Dendritic cell treated with granulocyte-macrophage colony-stimulating factor and Interleukin-4, amounts not matched to agents 40 ng/mL and 50 ng/mL, for 4 days (primary cell): ENCODE measurements around the gene ZNF786.
"Not testable (repeated sequence)": the region's sequence is repeated elsewhere in the genome, so short reads cannot be mapped to it uniquely, and the experiment has no call there.

Experiments used
- H3K27ac Mint-ChIP-seq: one replicate; pipeline ENCODE4 v1.8.0; 2022; ENCODE audit warnings: mild to moderate bottlenecking, mixed read lengths
- H3K27me3 Mint-ChIP-seq: one replicate; pipeline ENCODE4 v1.8.0; 2022; ENCODE audit warnings: mild to moderate bottlenecking, mixed read lengths
- H3K36me3 Mint-ChIP-seq: one replicate; pipeline ENCODE4 v1.8.0; 2022; ENCODE audit warnings: low read depth, mixed read lengths
- H3K4me1 Mint-ChIP-seq: one replicate; pipeline ENCODE4 v1.8.0; 2022; ENCODE audit warnings: low read depth, mixed read lengths
- H3K4me3 Mint-ChIP-seq: one replicate; pipeline ENCODE4 v1.8.0; 2022; ENCODE audit warnings: mild to moderate bottlenecking, moderate library complexity, mixed read lengths
- H3K9me3 Mint-ChIP-seq: one replicate; pipeline ENCODE4 v1.8.0; 2022; ENCODE audit warnings: mixed read lengths
- intact Hi-C: fragments of 100-400 bp; cut with micrococcal nuclease; formaldehyde crosslinking; loops from one replicate; pipeline ENCODE4 v1.15.0; 2022

The ZNF786 gene

DNA sequence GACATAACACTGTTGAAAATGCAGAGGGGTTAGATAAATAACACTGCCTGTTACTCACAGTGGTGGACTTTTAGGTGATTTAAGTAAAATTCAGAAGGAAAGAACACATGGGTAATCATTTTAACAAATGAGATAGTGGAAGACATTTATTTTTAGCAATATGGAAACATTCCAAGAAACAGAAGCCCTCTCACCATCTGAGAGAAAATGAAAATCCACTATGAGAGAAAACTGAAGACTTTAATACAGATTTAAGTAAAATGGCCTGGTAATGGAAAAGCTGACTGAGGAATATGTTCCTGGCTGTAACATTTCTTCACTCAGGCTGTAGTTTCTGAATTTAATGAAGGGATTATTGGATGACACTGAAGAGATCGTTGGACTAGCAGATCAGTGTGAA is 12.1 kb upstream of the ZNF786 start:
- H3K4me3 Mint-ChIP-seq, result no peak overlapping the region
- H3K4me1 Mint-ChIP-seq, result no peaks in the 10 kb centered on the region
- no peaks in the 10 kb centered on the region for H3K36me3 Mint-ChIP-seq
- intact Hi-C loops, result no loop called here
- no peak overlapping the region for H3K27ac Mint-ChIP-seq
- no peaks in the 10 kb centered on the region for H3K9me3 Mint-ChIP-seq
- no peaks in the 10 kb centered on the region for H3K27me3 Mint-ChIP-seq

DNA sequence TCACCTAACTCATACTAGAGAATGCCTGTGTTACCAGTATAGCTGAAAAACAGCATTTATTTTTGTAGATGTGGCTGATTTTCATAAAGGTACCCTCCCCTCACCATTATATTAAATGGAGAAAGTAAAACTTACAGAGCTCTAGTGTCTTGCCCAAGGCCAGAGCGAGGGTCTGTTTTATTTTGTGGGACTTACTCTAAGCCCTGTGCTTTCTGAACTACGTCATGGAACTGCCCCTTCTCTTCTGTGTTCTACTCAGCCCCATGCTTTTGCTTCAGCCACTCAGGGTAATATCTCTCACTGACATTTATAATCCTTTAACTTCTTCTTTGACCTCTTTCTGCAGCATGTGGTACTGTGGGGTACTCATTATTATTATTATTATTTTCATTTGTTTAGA is 10.3 kb upstream of the ZNF786 start:
- H3K36me3 Mint-ChIP-seq, result no peaks in the 10 kb centered on the region
- intact Hi-C loops, result no loop called here

DNA sequence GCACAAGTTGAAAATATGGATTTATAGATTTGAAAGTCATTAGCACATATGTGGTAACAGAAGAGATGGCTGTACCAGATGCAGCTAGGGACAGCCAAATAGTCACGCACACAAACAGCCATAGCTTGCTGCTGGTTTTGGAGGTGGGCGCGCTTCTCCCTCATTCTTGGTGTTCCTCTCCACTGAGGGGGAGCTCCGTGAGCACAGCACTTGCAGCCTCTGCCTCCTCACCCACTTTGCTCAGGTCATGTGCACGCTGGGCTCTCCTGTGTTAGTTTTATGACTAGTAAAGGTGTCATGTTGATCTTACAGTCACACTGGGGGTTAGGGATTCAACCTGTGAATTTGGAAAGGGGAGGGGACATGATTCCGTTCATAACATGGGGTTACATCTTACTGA is 8.5 kb upstream of the ZNF786 start:
- intact Hi-C loops, result loop anchor here (10.0 kb wide), 1 partner anchor 594 kb away; no protein-coding TSS in a partner anchor
- Mint-ChIP-seq H3K4me1 (no peaks in the 10 kb centered on the region), H3K9me3 (no peaks in the 10 kb centered on the region), H3K27me3 (no peaks in the 10 kb centered on the region), H3K27ac (no peak overlapping the region), H3K4me3 (no peak overlapping the region), H3K36me3 (no peaks in the 10 kb centered on the region)

More for the DNA sequence above, 10.3 kb upstream of the ZNF786 start:
- no peaks in the 10 kb centered on the region for H3K9me3 Mint-ChIP-seq
- H3K4me3 Mint-ChIP-seq, result no peak overlapping the region
- no peak overlapping the region for H3K27ac Mint-ChIP-seq
- no peaks in the 10 kb centered on the region for H3K27me3 Mint-ChIP-seq
- H3K4me1 Mint-ChIP-seq, result no peaks in the 10 kb centered on the region

DNA sequence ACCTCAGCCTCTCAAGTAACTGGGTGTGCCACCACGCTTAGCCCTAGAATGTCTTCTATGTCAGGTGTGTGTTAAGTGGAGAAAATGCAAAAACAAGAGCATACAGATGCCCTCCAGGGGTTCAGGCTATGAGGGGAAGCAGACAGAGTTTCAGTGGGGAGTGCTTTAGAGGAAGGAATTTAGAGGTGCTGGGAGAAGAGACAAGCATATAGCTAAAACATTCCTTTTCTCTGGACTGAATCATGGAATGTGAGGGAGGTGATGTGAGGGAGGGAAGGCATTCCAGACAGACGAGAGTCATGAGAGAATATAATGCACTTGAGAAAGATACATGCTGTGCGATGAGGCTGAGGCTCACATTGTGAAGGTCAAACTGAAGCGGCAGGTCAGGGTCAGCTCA is 6.6 kb upstream of the ZNF786 start:
- Mint-ChIP-seq H3K4me3 (no peak overlapping the region), H3K27me3 (no peaks in the 10 kb centered on the region), H3K4me1 (no peaks in the 10 kb centered on the region), H3K9me3 (no peaks in the 10 kb centered on the region), H3K27ac (no peak overlapping the region), H3K36me3 (no peaks in the 10 kb centered on the region)
- intact Hi-C loops, result loop anchor here (10.0 kb wide), 1 partner anchor 592 kb away; no protein-coding TSS in a partner anchor

DNA sequence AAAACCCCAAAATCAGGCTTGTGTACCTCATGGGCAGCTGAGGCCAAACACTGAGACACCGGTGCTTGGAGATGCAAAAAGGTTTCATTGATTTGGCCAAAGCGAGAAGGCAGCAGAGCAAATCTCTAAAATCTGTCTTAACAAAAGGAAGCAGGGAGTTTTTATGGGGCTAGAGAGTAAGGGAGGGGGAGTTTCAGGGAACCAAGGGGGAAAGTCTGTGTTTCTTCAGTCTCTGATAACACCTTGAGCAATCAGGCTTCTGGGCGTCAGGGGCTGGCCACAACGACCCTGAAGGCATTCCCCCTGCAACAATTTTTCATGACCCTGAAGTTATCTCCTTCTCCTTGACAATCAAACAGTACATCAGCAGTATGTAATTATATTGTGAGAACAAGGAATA is 2.7 kb upstream of the ZNF786 start:
- Mint-ChIP-seq H3K27me3 (no peaks in the 10 kb centered on the region), H3K9me3 (no peaks in the 10 kb centered on the region), H3K27ac (no peak overlapping the region), H3K4me3 (no peak overlapping the region), H3K4me1 (peaks cover 23% of the 10 kb centered on the region), H3K36me3 (peaks cover 12% of the 10 kb centered on the region)
- intact Hi-C loops, result loop anchor here (5.0 to 10.0 kb wide), 2 partner anchors 211 to 588 kb away; partner anchors contain the start of gene EZH2

DNA sequence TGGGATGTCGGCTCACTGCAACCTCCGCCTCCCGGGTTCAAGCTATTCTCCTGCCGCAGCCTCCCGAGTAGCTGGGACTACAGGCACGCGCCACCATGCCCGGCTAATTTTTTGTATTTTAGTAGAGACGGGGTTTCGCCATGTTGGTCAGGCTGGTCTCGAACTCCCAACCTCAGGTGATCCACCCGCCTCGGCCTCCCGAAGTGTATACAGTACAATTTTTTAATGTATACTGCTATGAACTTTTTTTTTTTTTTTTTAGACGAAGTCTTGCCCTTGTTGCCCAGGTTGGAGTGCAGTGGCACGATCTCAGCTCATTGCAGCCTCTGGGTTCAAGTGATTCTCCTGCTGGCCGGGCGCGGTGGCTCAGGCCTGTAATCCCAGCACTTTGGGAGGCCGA is 1.7 kb upstream of the ZNF786 start:
- not testable (repeated sequence) for H3K9me3 Mint-ChIP-seq, H3K27ac Mint-ChIP-seq, H3K4me3 Mint-ChIP-seq, H3K27me3 Mint-ChIP-seq
- Mint-ChIP-seq H3K4me1 (peaks cover 29% of the 10 kb centered on the region), H3K36me3 (peaks cover 12% of the 10 kb centered on the region)
- intact Hi-C loops, result loop anchor here (5.0 to 10.0 kb wide), 2 partner anchors 210 to 587 kb away; partner anchors contain the start of gene EZH2

DNA sequence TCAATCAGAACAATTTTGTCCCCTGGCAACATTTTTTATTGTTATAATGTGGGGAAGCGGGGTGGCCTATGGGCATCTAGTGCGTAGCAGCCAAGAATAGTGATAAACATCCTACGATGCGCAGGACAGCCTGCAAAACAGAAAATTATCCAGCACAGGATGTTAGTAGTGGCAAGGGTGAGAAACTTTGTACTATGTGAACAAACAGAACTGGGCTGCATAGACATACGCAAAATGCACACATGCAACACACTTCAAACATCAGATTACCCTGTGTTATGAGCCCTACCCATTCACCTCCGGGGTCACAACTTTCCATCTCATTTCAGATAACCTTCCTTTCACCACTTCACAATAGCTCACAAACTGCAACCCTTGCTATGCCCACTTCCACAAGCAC is 3.1 kb downstream of the ZNF786 start:
- Mint-ChIP-seq H3K36me3 (peaks cover 28% of the 10 kb centered on the region), H3K27me3 (no peaks in the 10 kb centered on the region), H3K4me3 (no peak overlapping the region), H3K4me1 (peaks cover 44% of the 10 kb centered on the region), H3K27ac (no peak overlapping the region), H3K9me3 (peaks cover 8% of the 10 kb centered on the region)
- intact Hi-C loops, result loop anchor here (10.0 kb wide), 1 partner anchor 233 kb away; no protein-coding TSS in a partner anchor

DNA sequence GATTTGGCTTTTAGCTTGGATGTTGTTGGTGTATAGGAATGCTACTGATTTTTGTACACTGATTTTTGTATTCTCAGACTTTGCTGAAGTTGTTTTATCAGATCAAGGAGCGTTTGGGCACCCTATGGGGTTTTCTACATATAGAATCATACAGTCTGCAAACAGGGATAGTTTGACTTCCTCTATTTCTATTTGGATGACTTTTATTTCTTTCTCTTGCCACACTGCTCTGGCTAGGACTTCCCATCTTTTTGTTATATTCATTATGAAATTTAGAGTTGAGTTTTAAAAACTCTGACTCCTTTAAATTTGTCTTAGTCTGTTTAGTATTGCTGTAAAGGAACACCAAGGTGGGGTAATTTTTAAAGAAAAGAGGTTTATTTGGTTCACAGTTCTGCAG is 4.7 kb downstream of the ZNF786 start:
- H3K27me3 Mint-ChIP-seq, result no peaks in the 10 kb centered on the region
- intact Hi-C loops, result loop anchor here (10.0 kb wide), 1 partner anchor 231 kb away; no protein-coding TSS in a partner anchor
- no peak overlapping the region for H3K4me3 Mint-ChIP-seq
- peaks cover 8% of the 10 kb centered on the region for H3K9me3 Mint-ChIP-seq
- H3K27ac Mint-ChIP-seq, result peak overlapping the region; percentile 35
- peaks cover 37% of the 10 kb centered on the region for H3K4me1 Mint-ChIP-seq
- peaks cover 21% of the 10 kb centered on the region for H3K36me3 Mint-ChIP-seq

DNA sequence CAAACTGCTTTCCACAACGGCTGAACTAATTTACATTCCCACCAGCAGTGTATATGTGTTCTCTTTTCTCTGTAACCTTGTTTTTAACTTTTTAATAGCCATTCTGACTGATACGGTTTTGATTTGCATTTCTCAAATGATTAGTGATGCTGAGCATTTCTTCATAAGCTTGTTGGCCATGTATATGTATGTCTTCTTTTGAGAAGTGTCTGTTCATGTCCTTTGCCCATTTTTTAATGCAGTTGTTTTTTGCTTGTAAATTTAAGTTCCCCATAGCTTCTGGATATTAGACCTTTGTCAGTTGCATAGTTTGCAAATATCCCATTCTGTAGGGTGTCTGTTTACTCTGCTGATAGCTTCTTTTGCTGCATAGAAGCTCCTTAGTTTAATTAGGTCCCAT is 6.1 kb downstream of the ZNF786 start:
- intact Hi-C loops, result loop anchor here (10.0 kb wide), 1 partner anchor 230 kb away; no protein-coding TSS in a partner anchor
- H3K4me1 Mint-ChIP-seq, result peaks cover 25% of the 10 kb centered on the region

DNA sequence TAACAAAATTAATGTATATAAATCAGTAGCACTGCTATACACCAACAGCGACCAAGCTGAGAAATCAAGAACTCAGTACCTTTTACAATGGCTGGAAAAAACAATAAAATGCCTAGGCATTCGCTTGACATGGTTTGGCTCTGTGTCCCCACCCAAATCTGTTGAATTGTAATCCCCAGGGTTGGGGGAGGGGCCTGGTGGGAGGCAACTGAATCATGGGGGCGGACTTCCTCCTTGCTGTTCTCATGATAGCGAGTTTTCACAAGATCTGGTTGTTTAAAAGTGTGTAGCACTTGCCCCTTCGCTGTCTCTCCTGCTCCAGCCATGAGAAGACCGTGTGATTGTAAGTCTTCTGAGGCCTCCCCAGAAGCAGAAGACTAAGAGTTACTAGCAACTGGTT is 8.6 kb downstream of the ZNF786 start:
- H3K27ac Mint-ChIP-seq, result no peak overlapping the region
- H3K4me1 Mint-ChIP-seq, result peaks cover 15% of the 10 kb centered on the region

More for the DNA sequence above, 6.1 kb downstream of the ZNF786 start:
- no peaks in the 10 kb centered on the region for H3K27me3 Mint-ChIP-seq
- peaks cover 31% of the 10 kb centered on the region for H3K36me3 Mint-ChIP-seq
- H3K27ac Mint-ChIP-seq, result no peak overlapping the region
- H3K4me3 Mint-ChIP-seq, result no peak overlapping the region
- peaks cover 8% of the 10 kb centered on the region for H3K9me3 Mint-ChIP-seq

DNA sequence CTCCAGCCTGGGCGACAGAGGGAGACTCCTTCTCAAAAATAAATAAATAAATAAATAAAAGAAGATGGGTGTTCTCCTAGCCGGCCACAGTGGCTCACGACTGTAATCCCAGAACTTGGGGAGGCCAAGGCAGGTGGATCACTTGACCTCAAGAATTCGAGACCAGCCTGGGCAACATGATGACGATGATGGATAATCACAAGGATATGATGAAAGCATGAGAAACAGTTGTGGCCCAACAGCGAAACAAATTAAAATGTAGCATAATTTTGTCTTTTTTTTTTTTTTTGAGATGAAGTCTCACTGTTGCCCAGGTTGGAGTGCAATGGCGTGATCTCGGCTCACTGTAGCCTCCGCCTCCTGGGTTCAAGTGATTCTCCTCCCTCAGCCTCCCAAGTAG is 12.9 kb downstream of the ZNF786 start:
- intact Hi-C loops, result no loop called here

More for the DNA sequence above, 8.6 kb downstream of the ZNF786 start:
- no peaks in the 10 kb centered on the region for H3K27me3 Mint-ChIP-seq
- peaks cover 48% of the 10 kb centered on the region for H3K36me3 Mint-ChIP-seq
- intact Hi-C loops, result loop anchor here (10.0 kb wide), 1 partner anchor 227 kb away; no protein-coding TSS in a partner anchor
- peaks cover 8% of the 10 kb centered on the region for H3K9me3 Mint-ChIP-seq
- H3K4me3 Mint-ChIP-seq, result no peak overlapping the region

DNA sequence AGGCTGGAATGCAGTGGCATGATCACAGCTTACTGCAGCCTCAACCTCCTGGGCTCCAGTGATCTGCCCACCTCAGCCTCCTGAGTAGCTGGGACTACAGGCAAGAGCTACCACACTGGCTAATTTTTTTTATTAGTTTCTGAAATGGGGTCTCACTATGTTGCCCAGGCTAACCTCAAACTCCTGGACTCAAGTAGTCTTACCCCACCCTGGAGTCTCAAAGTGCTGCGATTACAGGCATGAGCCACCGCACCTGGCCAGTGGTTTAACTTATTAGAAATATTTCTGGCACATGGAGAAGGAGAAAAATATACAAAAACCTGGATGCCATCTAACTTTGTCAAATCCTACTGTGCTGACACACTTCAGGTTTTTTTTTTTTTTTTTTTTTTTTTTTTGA is 15.2 kb downstream of the ZNF786 start:
- no peak overlapping the region for H3K4me3 Mint-ChIP-seq
- no peaks in the 10 kb centered on the region for H3K9me3 Mint-ChIP-seq
- peaks cover 7% of the 10 kb centered on the region for H3K4me1 Mint-ChIP-seq
- no peaks in the 10 kb centered on the region for H3K27me3 Mint-ChIP-seq
- H3K27ac Mint-ChIP-seq, result no peak overlapping the region
- intact Hi-C loops, result no loop called here
- peaks cover 69% of the 10 kb centered on the region for H3K36me3 Mint-ChIP-seq

More for the DNA sequence above, 12.9 kb downstream of the ZNF786 start:
- H3K36me3 Mint-ChIP-seq, result peaks cover 52% of the 10 kb centered on the region
- H3K4me1 Mint-ChIP-seq, result peaks cover 7% of the 10 kb centered on the region
- no peak overlapping the region for H3K4me3 Mint-ChIP-seq
- H3K9me3 Mint-ChIP-seq, result no peaks in the 10 kb centered on the region
- H3K27me3 Mint-ChIP-seq, result no peaks in the 10 kb centered on the region
- no peak overlapping the region for H3K27ac Mint-ChIP-seq

DNA sequence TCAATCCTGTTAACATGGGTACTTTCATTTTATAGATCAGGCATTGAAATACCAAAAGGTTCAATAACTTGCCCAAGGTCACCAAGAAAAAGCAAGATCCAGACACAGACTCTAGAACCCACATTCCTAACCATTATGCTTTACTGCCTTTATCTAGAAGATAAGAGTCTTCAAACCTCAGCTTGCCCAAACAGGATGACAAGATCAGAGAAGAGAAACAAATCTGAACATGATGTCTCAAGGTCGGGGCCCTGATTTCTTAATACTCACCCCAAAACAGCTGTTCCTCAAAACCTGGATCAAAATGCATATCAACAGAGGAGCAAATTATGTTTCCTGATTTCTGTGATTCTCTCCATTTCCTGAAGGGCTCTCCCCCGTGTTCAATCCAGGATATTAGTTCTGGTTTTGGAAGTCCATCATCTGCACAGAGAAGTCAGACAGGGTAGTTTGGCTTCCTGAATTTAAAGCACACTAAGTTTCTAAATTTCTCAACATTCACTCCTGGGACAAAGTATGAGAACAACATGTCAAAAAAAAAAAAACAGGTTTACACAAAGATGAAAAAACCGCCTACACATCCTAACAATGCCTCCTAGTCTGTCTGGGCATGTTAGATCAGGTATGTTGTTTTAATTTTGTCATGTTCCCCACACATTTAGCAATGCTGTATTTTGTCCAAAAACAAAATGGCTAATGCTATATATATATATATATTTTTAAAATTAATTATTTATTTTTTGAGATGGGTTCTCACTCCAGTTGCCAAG is 16.2 kb downstream of the ZNF786 start:
- Mint-ChIP-seq H3K36me3 (peaks cover 68% of the 10 kb centered on the region), H3K27ac (no peak overlapping the region), H3K9me3 (no peaks in the 10 kb centered on the region), H3K4me1 (peaks cover 7% of the 10 kb centered on the region), H3K4me3 (no peak overlapping the region), H3K27me3 (no peaks in the 10 kb centered on the region)
- intact Hi-C loops, result no loop called here

DNA sequence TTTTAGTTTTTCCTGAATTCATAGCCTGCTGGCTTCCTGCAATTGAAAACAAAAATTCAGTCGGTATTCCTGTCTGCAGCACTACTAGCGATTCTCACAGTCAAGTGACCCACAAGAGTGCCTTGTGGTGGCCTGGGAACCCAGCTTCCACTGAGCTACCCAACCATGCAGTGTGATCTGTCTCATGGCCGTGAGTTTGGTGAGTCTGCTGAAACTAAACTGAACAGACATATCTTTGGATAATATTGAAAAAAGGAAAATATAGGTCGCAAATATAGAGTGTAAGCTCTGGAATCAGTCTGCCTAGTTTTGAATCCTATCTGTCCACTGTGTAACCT is 18.1 kb downstream of the ZNF786 start:
- Mint-ChIP-seq H3K27me3 (no peaks in the 10 kb centered on the region), H3K27ac (peak overlapping the region; percentile 45), H3K36me3 (peaks cover 74% of the 10 kb centered on the region), H3K9me3 (no peaks in the 10 kb centered on the region), H3K4me3 (no peak overlapping the region), H3K4me1 (peaks cover 7% of the 10 kb centered on the region)
- intact Hi-C loops, result no loop called here
